GM12878 (cell line): Measurements from ENCODE around the gene CRYBA1. TPM values are rescaled to one million over a fixed set of nuclear protein-coding genes. Genes with fewer than 3 reads are reported as not detected.

Source experiments
- ATAC-seq: fragments of 200-7000 bp; cut with Tn5 transposase; 3 replicates; pipeline ENCODE4 v1.9.1; 2020; ENCODE audit warnings: mild to moderate bottlenecking, moderate library complexity
- BruUV-seq: library from RNA; stranded (reverse); fragments of 400-500 nt; replicated peaks from 2 replicates; lab custom pipeline; 2021; lab: Mats Ljungman, UMichigan
- CTCF ChIA-PET: fragments of 300-600 bp; sonication (Branson Sonifier 250); formaldehyde crosslinking; extraction: SDS; loops from one replicate; lab custom pipeline; 2021; ENCODE audit warnings: inconsistent platforms; lab: Yijun Ruan, JAX
- POLR2A ChIA-PET: fragments of 350-600 bp; formaldehyde crosslinking; extraction: SDS; loops from one replicate; lab custom pipeline; 2021; ENCODE audit warnings: inconsistent platforms; lab: Charles Lee
- RAD21 ChIA-PET: fragments of 300-600 bp; sonication (Branson Sonifier 250); formaldehyde crosslinking; loops from one replicate; lab custom pipeline; 2023; ENCODE audit warnings: antibody characterized with exemption; ENCODE audit not compliant: unreplicated experiment; lab: Charles Lee
- SMC1A ChIA-PET: fragments of 300-600 bp; sonication (Branson Sonifier 250); formaldehyde crosslinking; loops from one replicate; lab custom pipeline; 2023; ENCODE audit not compliant: unreplicated experiment, uncharacterized antibody; lab: Charles Lee
- DNase-seq: peaks from one replicate; pipeline ENCODE4 v3.0.0-alpha.2; 2011; ENCODE audit warnings: low read depth, low spot score
- FAIRE-seq: peaks from 3 replicates; lab custom pipeline; 2011; peaks lifted over from hg19 to GRCh38; lab: Jason Lieb, UNC
- H2AFZ ChIP-seq: 2 replicates; pipeline ENCODE4 v1.6.0; 2011; ENCODE audit warnings: low read depth, low read length, control low read depth; ENCODE audit not compliant: control insufficient read depth
- H3K27ac ChIP-seq: 2 replicates; pipeline ENCODE4 v1.5.1; 2011; ENCODE audit warnings: control low read depth; ENCODE audit not compliant: control insufficient read depth, insufficient read depth
- H3K27me3 ChIP-seq, 2 experiments: replicated peaks in 1 of 2; 2 replicates each; pipeline versions ENCODE4 v1.6.0 to v1.6.1; 2011; ENCODE audit warnings: low read length in 1 of 2; ENCODE audit not compliant: control insufficient read depth in 2 of 2, insufficient read depth in 2 of 2
- H3K36me3 ChIP-seq, 2 experiments: 2 replicates each; pipeline ENCODE4 v1.5.1; 2011; ENCODE audit warnings: low read length in 1 of 2; ENCODE audit not compliant: control insufficient read depth in 2 of 2, insufficient read depth in 2 of 2
- H3K4me1 ChIP-seq: 2 replicates; pipeline ENCODE4 v1.6.1; 2011; ENCODE audit warnings: mild to moderate bottlenecking, low read length, moderate library complexity, mixed read lengths; ENCODE audit not compliant: control insufficient read depth, insufficient read depth
- H3K4me2 ChIP-seq: 2 replicates; pipeline ENCODE4 v1.6.0; 2011; ENCODE audit warnings: control low read depth; ENCODE audit not compliant: control insufficient read depth, insufficient read depth
- H3K4me3 ChIP-seq: fragments of 200-600 bp; sonication (generic); 2 replicates; pipeline ENCODE4 v1.5.1; 2016
- H3K79me2 ChIP-seq: 2 replicates; pipeline ENCODE4 v1.6.0; 2011; ENCODE audit warnings: low read length; ENCODE audit not compliant: control insufficient read depth, insufficient read depth
- H3K9ac ChIP-seq: 2 replicates; pipeline ENCODE4 v1.8.0; 2011; ENCODE audit warnings: low read length, control low read depth, mixed read lengths; ENCODE audit not compliant: control insufficient read depth, insufficient read depth
- H3K9me3 ChIP-seq: replicated peaks from 3 replicates; pipeline ENCODE4 v1.5.1; 2011; ENCODE audit warnings: mild to moderate bottlenecking, low read length; ENCODE audit not compliant: control insufficient read depth, insufficient read depth
- H4K20me1 ChIP-seq: 2 replicates; pipeline ENCODE4 v1.6.0; 2011; ENCODE audit not compliant: control insufficient read depth, insufficient read depth
- ATF7 ChIP-seq: fragments of 450-650 bp; IDR thresholded peaks from 2 replicates; pipeline ENCODE4 v1.6.1; 2016; ENCODE audit warnings: low read depth, mild to moderate bottlenecking
- EZH2 ChIP-seq: IDR thresholded peaks from 2 replicates; pipeline ENCODE4 v1.6.1; 2012; ENCODE audit warnings: low read depth, mild to moderate bottlenecking, control low read depth, inconsistent platforms, low read length, borderline replicate concordance; ENCODE audit not compliant: control insufficient read depth
- MTA3 ChIP-seq: IDR thresholded peaks from 2 replicates; pipeline ENCODE4 v1.6.1; 2012; ENCODE audit warnings: low read length, inconsistent platforms, borderline replicate concordance
- MXI1 ChIP-seq: fragments of 150-350 bp; IDR thresholded peaks from 2 replicates; pipeline ENCODE4 v1.6.1; 2011; ENCODE audit warnings: low read depth, mild to moderate bottlenecking, inconsistent platforms, low read length, improper control_type of control experiment
- MYB ChIP-seq: fragments of 150-350 bp; IDR thresholded peaks from 2 replicates; pipeline ENCODE4 v1.6.1; 2014; ENCODE audit warnings: mild to moderate bottlenecking, low read depth, low read length, borderline replicate concordance
- NFIC ChIP-seq: IDR thresholded peaks from 2 replicates; pipeline ENCODE4 v1.6.1; 2012; ENCODE audit warnings: low read depth, mild to moderate bottlenecking, inconsistent platforms, low read length, moderate library complexity
- NR2C2 ChIP-seq: IDR thresholded peaks from 2 replicates; pipeline ENCODE4 v1.6.1; 2011; ENCODE audit warnings: borderline replicate concordance, low read depth; ENCODE audit not compliant: control insufficient read depth, insufficient read length
- POLR2AphosphoS5 ChIP-seq: IDR thresholded peaks from 2 replicates; pipeline ENCODE4 v1.6.1; 2011; ENCODE audit warnings: mild to moderate bottlenecking, low read length, inconsistent platforms
- RELB ChIP-seq: fragments of 450-650 bp; IDR thresholded peaks from 2 replicates; pipeline ENCODE4 v1.6.1; 2017; ENCODE audit warnings: low read depth, mild to moderate bottlenecking, moderate library complexity
- SPI1 ChIP-seq: IDR thresholded peaks from 2 replicates; pipeline ENCODE4 v1.6.1; 2011; ENCODE audit warnings: low read depth, mild to moderate bottlenecking, low read length, moderate library complexity, borderline replicate concordance; ENCODE audit not compliant: insufficient read depth
- TAF1 ChIP-seq: IDR thresholded peaks from 2 replicates; pipeline ENCODE4 v1.6.1; 2011; ENCODE audit warnings: mild to moderate bottlenecking, low read depth, low read length, borderline replicate concordance
- USF1 ChIP-seq: IDR thresholded peaks from 2 replicates; pipeline ENCODE4 v1.6.1; 2011; ENCODE audit warnings: borderline replicate concordance, low read depth, mild to moderate bottlenecking, moderate library complexity, mixed read lengths, low read length; ENCODE audit not compliant: insufficient read depth; ENCODE audit errors: extremely low read length
- ZNF687 ChIP-seq: fragments of 450-650 bp; IDR thresholded peaks from 2 replicates; pipeline ENCODE4 v1.6.1; 2017; ENCODE audit warnings: mild to moderate bottlenecking, moderate library complexity
- WGBS: methylation state at CpG from one replicate; pipeline ENCODE4 v1.1.6; 2016; ENCODE audit warnings: low lambda C conversion rate; ENCODE audit not compliant: insufficient replicate concordance, insufficient coverage; ENCODE audit errors: missing lambda C conversion rate; 5-methylcytosine and 5-hydroxymethylcytosine counted together
- in situ Hi-C: fragments of 300-500 bp; cut with MboI; formaldehyde crosslinking; loops from 9 replicates; pipeline ENCODE4 v1.14.3; 2018; ENCODE audit warnings: mixed read lengths
- intact Hi-C: fragments of 100-400 bp; cut with micrococcal nuclease; formaldehyde crosslinking; loops from one replicate; pipeline ENCODE4 v1.14.2; 2022; ENCODE audit not compliant: unreplicated experiment
- polyA plus RNA-seq, 11 experiments: library from polyadenylated mRNA; depleted of rRNA in 4 of 11; unstranded in 6 of 11; stranded (reverse) in 5 of 11; fragments of >200 nt; fragmentation: Nextera tagmentation in 4 of 11; fragmentation: Illumina TruSeq in 1 of 11; extraction: Ambion mirVana in 4 of 11; extraction: Trizol in 1 of 11; gene quantifications; 1 replicate in 1 of 11; 2 replicates in 10 of 11; pipeline versions ENCODE4 v1.2.1 to v1.2.3, GENCODE V29; 2011 to 2016; ENCODE audit warnings: inconsistent platforms in 2 of 11, missing spikeins in 2 of 11, low read depth in 1 of 11
- total RNA-seq, 4 experiments: library from RNA; depleted of rRNA in 3 of 4; stranded (reverse); fragments of >200 nt in 3 of 4; fragmentation: Illumina TruSeq in 1 of 4; extraction: Trizol in 1 of 4; gene quantifications; 2 replicates each; pipeline versions ENCODE4 v1.2.1 to v1.2.3, GENCODE V29; 2013 to 2021

CRYBA1 gene
- total and polyA plus RNA-seq, 10 of the 15 experiments (the other 5 are each of a cell fraction or from before 2014, with no cell fraction given), result not detected

GRCh38 chr17:29215717-29216116, 30.9 kb upstream of the CRYBA1 start (continued):
- TF ChIP-seq EZH2, result no peak
- no peak for TF ChIP-seq MTA3
- no peak for TF ChIP-seq RELB
- TF ChIP-seq ATF7, result no peak
- no peak for TF ChIP-seq POLR2AphosphoS5

- TF ChIP-seq SPI1 (peak; percentile 32; the same call in 1 of the 2 replicates), NR2C2 (no peak), NFIC (0 out of 2 replicates have a peak, but pooled peaks have one; percentile 8), ZNF687 (no peak), TAF1 (no peak), MYB (no peak), USF1 (no peak), MXI1 (no peak)
- CTCF ChIA-PET, result interaction anchor here (0.7 to 12.4 kb wide), 10 partner anchors 9 to 250 kb away, joined by 3 to 358 read pairs (median 4); no protein-coding TSS in a partner anchor
- FAIRE-seq, result no peak
Measured at GRCh38 chr17:29216181-29216580, 30.5 kb upstream of the CRYBA1 start.

More at GRCh38 chr17:29216181-29216580, 30.5 kb upstream of the CRYBA1 start:
- ChIA-PET RAD21 (interaction anchor here (0.7 to 9.7 kb wide), 5 partner anchors 9 to 154 kb away, joined by 3 to 182 read pairs (median 4); partner anchors contain the start of gene MYO18A), POLR2A (interaction anchor here (0.7 kb wide), 1 partner anchor 19 kb away, joined by 3 read pairs; no protein-coding TSS in a partner anchor), SMC1A (interaction anchor here (1.0 to 7.4 kb wide), 3 partner anchors 11 to 75 kb away, joined by 4 to 150 read pairs (median 24); no protein-coding TSS in a partner anchor)
- H4K20me1 ChIP-seq, result no peaks in the 10 kb centered on the region
- H3K27ac ChIP-seq, result no peak overlapping the region
- WGBS, result 32% methylated on average over 6 of the region's 6 CpGs
- H3K4me3 ChIP-seq, result no peak overlapping the region
- ATAC-seq, result no peak; the same call in 1 of the 3 replicates
- H3K4me1 ChIP-seq, result no peaks in the 10 kb centered on the region
- no peak for DNase-seq
- H3K79me2 ChIP-seq, result no peaks in the 10 kb centered on the region
- no peak overlapping the region for H3K4me2 ChIP-seq
- no peaks in the 10 kb centered on the region for H3K36me3 ChIP-seq
- in situ Hi-C loops, result no loop called here
- no TSS peak for BruUV-seq
- H3K27me3 ChIP-seq, result no peaks in the 10 kb centered on the region
- no peaks in the 10 kb centered on the region for H3K9me3 ChIP-seq
- H2AFZ ChIP-seq, result no peak overlapping the region
- intact Hi-C loops, result no loop called here
- H3K9ac ChIP-seq, result no peak overlapping the region
